Left lung (tissue), 14 donors: ENCODE measurements around the gene NAP1L4. TPM values are rescaled to one million over a fixed set of nuclear protein-coding genes. Genes with fewer than 3 reads are reported as not detected.

ENCODE experiments used
- ATAC-seq: fragments of 200-7000 bp; cut with Tn5 transposase; one replicate; pipeline ENCODE4 v1.9.1; 2020; ENCODE audit warnings: moderate library complexity
- DNase-seq, 4 donors: peaks; one replicate each; pipeline ENCODE4 v3.0.0-alpha.2; 2013 to 2020
- H3K27ac ChIP-seq, 2 donors: fragments of 200-600 bp; sonication (generic) in 1 of 2; one replicate each; pipeline versions ENCODE4 v1.5.0 to v1.8.0; 2020 to 2021
- H3K27me3 ChIP-seq, 2 donors: fragments of 200-600 bp; sonication (generic) in 1 of 2; one replicate each; pipeline versions ENCODE4 v1.5.0 to v1.8.0; 2020 to 2021
- H3K36me3 ChIP-seq, 2 donors: fragments of 200-600 bp; sonication (generic) in 1 of 2; one replicate each; pipeline versions ENCODE4 v1.5.0 to v1.8.0; 2020 to 2021
- H3K4me1 ChIP-seq, 2 donors: fragments of 200-600 bp; one replicate each; pipeline ENCODE4 v1.8.0; 2021
- H3K4me3 ChIP-seq, 2 donors: fragments of 200-600 bp; sonication (generic) in 1 of 2; one replicate each; pipeline versions ENCODE4 v1.5.0 to v1.8.0; 2020 to 2021; ENCODE audit warnings: mild to moderate bottlenecking in 1 of 2
- H3K9me3 ChIP-seq, 2 donors: fragments of 200-600 bp; sonication (generic) in 1 of 2; one replicate each; pipeline versions ENCODE4 v1.5.0 to v1.8.0; 2020 to 2021
- CTCF ChIP-seq, 2 donors: fragments of 200-600 bp; sonication (generic) in 1 of 2; IDR thresholded peaks; one replicate each; pipeline versions ENCODE4 v1.5.0 to v1.8.0; 2021; ENCODE audit warnings: antibody characterized with exemption in 2 of 2
- intact Hi-C, 2 donors: fragments of 100-400 bp; cut with DNase I; formaldehyde crosslinking; loops; one replicate each; pipeline versions ENCODE4 v1.11.2 to v1.14.2; 2022
- long read RNA-seq, 12 donors: library from polyadenylated mRNA in 2 of 12; unstranded in 2 of 12; transcript quantifications; one replicate each; pipeline ENCODE4 v2.0.0 and lab custom pipeline, GENCODE V29; 2019 to 2026
- polyA plus RNA-seq, 6 donors: library from polyadenylated mRNA; unstranded; fragments of 120-200 nt; gene quantifications; one replicate each; pipeline ENCODE4 v1.2.1, GENCODE V29; 2013; ENCODE audit not compliant: insufficient read length in 6 of 6
- total RNA-seq, 2 donors: library from RNA; stranded (reverse); fragmentation: NEBNext Ultra II Directional; extraction: Animal tissue kit (Norgen Biotek cat#: 25700); gene quantifications; one replicate each; pipeline ENCODE4 v1.2.1, GENCODE V29; 2021
- donor health status: DM: no; HTN: yes; CAD: no.
- donor health status: DM: no; HTN: no; CAD: no.

The NAP1L4 gene
- total RNA-seq (100 to 1,000 TPM; 101 to 122 TPM), polyA plus RNA-seq (100 to 1,000 TPM; 171 to 204 (median 189) TPM)
- long read RNA-seq, donor 1, transcript NAP1L4-222 (15 exons, 2,479 nt): major isoform, 14 of 59 reads
- long read RNA-seq, donor 1, partial matches to known transcripts: 40 of 59 reads
- long read RNA-seq, donor 1, other reads (novel, unspliced or antisense): 0 of 59 reads
- long read RNA-seq, donor 2, transcript NAP1L4-222 (15 exons, 2,479 nt): major isoform, 5 of 38 reads
- long read RNA-seq, donor 2, partial matches to known transcripts: 27 of 38 reads
- long read RNA-seq, donor 2, other reads (novel, unspliced or antisense): 0 of 38 reads
- long read RNA-seq, donor 3, transcript NAP1L4-222 (15 exons, 2,479 nt): major isoform, 15 of 19 reads
- long read RNA-seq, donor 3, partial matches to known transcripts: 0 of 19 reads
- long read RNA-seq, donor 3, other reads (novel, unspliced or antisense): 0 of 19 reads
- long read RNA-seq, donor 4, transcript NAP1L4-201 (16 exons, 2,511 nt): major isoform, 11 of 48 reads
- long read RNA-seq, donor 4, transcript NAP1L4-222 (15 exons, 2,479 nt): major isoform, 11 of 48 reads
- long read RNA-seq, donor 4, partial matches to known transcripts: 8 of 48 reads
- long read RNA-seq, donor 4, other reads (novel, unspliced or antisense): 18 of 48 reads
- long read RNA-seq, donor 5, transcript NAP1L4-222 (15 exons, 2,479 nt): major isoform, 7 of 21 reads
- long read RNA-seq, donor 5, partial matches to known transcripts: 10 of 21 reads
- long read RNA-seq, donor 5, other reads (novel, unspliced or antisense): 0 of 21 reads
- long read RNA-seq, donor 6, transcript NAP1L4-222 (15 exons, 2,479 nt): major isoform, 7 of 22 reads
- long read RNA-seq, donor 6, partial matches to known transcripts: 11 of 22 reads
- long read RNA-seq, donor 6, other reads (novel, unspliced or antisense): 0 of 22 reads
- long read RNA-seq, donor 7, partial matches to known transcripts: 0 of 7 reads
- long read RNA-seq, donor 7, other reads (novel, unspliced or antisense): 0 of 7 reads
- long read RNA-seq, donor 8, transcript NAP1L4-222 (15 exons, 2,479 nt): major isoform, 8 of 20 reads
- long read RNA-seq, donor 8, partial matches to known transcripts: 6 of 20 reads
- long read RNA-seq, donor 8, other reads (novel, unspliced or antisense): 0 of 20 reads
- long read RNA-seq, donor 9: 0 reads
- long read RNA-seq, donor 10, transcript NAP1L4-201 (16 exons, 2,511 nt): minor isoform, 5 of 36 reads
- long read RNA-seq, donor 10, transcript NAP1L4-222 (15 exons, 2,479 nt): major isoform, 8 of 36 reads
- long read RNA-seq, donor 10, partial matches to known transcripts: 3 of 36 reads
- long read RNA-seq, donor 10, other reads (novel, unspliced or antisense): 20 of 36 reads
- long read RNA-seq, donor 11, transcript NAP1L4-222 (15 exons, 2,479 nt): major isoform, 6 of 41 reads
- long read RNA-seq, donor 11, partial matches to known transcripts: 24 of 41 reads
- long read RNA-seq, donor 11, other reads (novel, unspliced or antisense): 0 of 41 reads
- long read RNA-seq, donor 12, partial matches to known transcripts: 13 of 22 reads
- long read RNA-seq, donor 12, other reads (novel, unspliced or antisense): 0 of 22 reads

GRCh38 chr11:2992234-2992996 is at the start of gene NAP1L4:
TSS of gene NAP1L4 (minus strand) at chr11:2992329. CDS start at chr11:2979220, 13,109 bp downstream.
- Histone ChIP-seq H3K9me3 (no peaks in the 10 kb centered on the region), H3K36me3 (no peaks in the 10 kb centered on the region), H3K27me3 (no peaks in the 10 kb centered on the region), H3K4me1 (peaks cover 34 to 48% of the 10 kb centered on the region in 2 donors), H3K4me3 (peak within 1 kb of the TSS; percentile 73 to 83), H3K27ac (peak within 1 kb of the TSS; percentile 93 to 95)
- ATAC-seq: peak; percentile 91
- DNase-seq: peak; percentile 96 to 98 (median 98)
- TF ChIP-seq CTCF (IDR thresholded peaks at IDR 0.05): no peak
- intact Hi-C loops: no loop called here

- H3K9me3 ChIP-seq: no peaks in the 10 kb centered on the region
- no peak overlapping the region for H3K27ac ChIP-seq
- peaks cover 0 to 83% of the 10 kb centered on the region in 2 donors for H3K36me3 ChIP-seq
- intact Hi-C loops: no loop called here
- DNase-seq: no peak
- no peak overlapping the region for H3K4me3 ChIP-seq
- ATAC-seq: no peak
- H3K4me1 ChIP-seq: peaks cover 14 to 28% of the 10 kb centered on the region in 2 donors
- H3K27me3 ChIP-seq: no peaks in the 10 kb centered on the region
- no peak for TF ChIP-seq CTCF (IDR thresholded peaks at IDR 0.05)
Observed at GRCh38 chr11:3040881-3041280, 48.8 kb upstream of the NAP1L4 start.

GRCh38 chr11:3037945-3038271 is 45.8 kb upstream of the NAP1L4 start:
- Histone ChIP-seq H3K4me3 (no peak overlapping the region), H3K27ac (no peak overlapping the region), H3K27me3 (no peaks in the 10 kb centered on the region), H3K9me3 (no peaks in the 10 kb centered on the region), H3K4me1 (peaks cover 3 to 31% of the 10 kb centered on the region in 2 donors), H3K36me3 (peaks cover 0 to 93% of the 10 kb centered on the region in 2 donors)
- intact Hi-C loops: loop anchor here in 1 of 2 donors (5.0 kb wide), 2 partner anchors 54 to 179 kb away; partner anchors contain the start of gene MRGPRG
- no peak for DNase-seq
- no peak for TF ChIP-seq CTCF (IDR thresholded peaks at IDR 0.05)
- no peak for ATAC-seq
